OCI-LY7 (cell line): ENCODE data around the gene CLSTN2. TPM values are rescaled to one million over a fixed set of nuclear protein-coding genes. Genes with fewer than 3 reads are reported as not detected.

ENCODE experiments used
- BruUV-seq: library from RNA; stranded (reverse); fragments of 400-500 nt; replicated peaks from 2 replicates; lab custom pipeline; 2021; lab: Mats Ljungman, UMichigan
- CTCF ChIA-PET: fragments of 300-600 bp; sonication (Branson Sonifier 250); formaldehyde crosslinking; loops from one replicate; lab custom pipeline; 2022; ENCODE audit warnings: antibody characterized with exemption; ENCODE audit not compliant: unreplicated experiment; lab: Charles Lee
- POLR2A ChIA-PET: fragments of 300-600 bp; sonication (Branson Sonifier 250); formaldehyde crosslinking; loops from one replicate; lab custom pipeline; 2022; ENCODE audit warnings: antibody characterized with exemption; lab: Charles Lee
- DNase-seq: peaks from one replicate; pipeline ENCODE4 v3.0.0-alpha.2; 2015; ENCODE audit warnings: low spot score
- H2AFZ ChIP-seq: fragments of 200-600 bp; sonication (generic), shearing (Covaris generic); 2 replicates; pipeline ENCODE4 v1.6.1; 2014; ENCODE audit warnings: mild to moderate bottlenecking, antibody characterized with exemption, low read length, moderate library complexity
- H3K27ac ChIP-seq: fragments of 200-600 bp; sonication (generic); 2 replicates; pipeline ENCODE4 v1.5.1; 2014; ENCODE audit warnings: mixed run types, low read depth, mild to moderate bottlenecking, moderate library complexity, low read length, inconsistent platforms; ENCODE audit not compliant: poor library complexity, severe bottlenecking
- H3K36me3 ChIP-seq: fragments of 200-600 bp; sonication (generic); 2 replicates; pipeline ENCODE4 v1.6.1; 2014; ENCODE audit warnings: mild to moderate bottlenecking, antibody characterized with exemption, low read length, moderate library complexity, mixed read lengths; ENCODE audit not compliant: insufficient read depth
- H3K4me1 ChIP-seq: fragments of 200-600 bp; sonication (generic); 2 replicates; pipeline ENCODE4 v1.5.1; 2014; ENCODE audit warnings: mild to moderate bottlenecking, low read length; ENCODE audit not compliant: insufficient read depth, poor library complexity, severe bottlenecking
- H3K4me2 ChIP-seq: fragments of 200-600 bp; sonication (generic); 2 replicates; pipeline ENCODE4 v1.6.1; 2014; ENCODE audit warnings: mild to moderate bottlenecking, low read length
- H3K4me3 ChIP-seq: fragments of 200-600 bp; sonication (generic); 2 replicates; pipeline ENCODE4 v1.5.1; 2014; ENCODE audit warnings: mild to moderate bottlenecking, low read depth, low read length; ENCODE audit not compliant: poor library complexity, severe bottlenecking
- H3K79me2 ChIP-seq: fragments of 200-600 bp; sonication (generic); 2 replicates; pipeline ENCODE4 v1.6.1; 2016; ENCODE audit warnings: low read depth, mild to moderate bottlenecking, low read length, moderate library complexity, mixed read lengths; ENCODE audit not compliant: insufficient read depth
- H3K9me2 ChIP-seq: fragments of 200-600 bp; sonication (generic); 2 replicates; pipeline ENCODE4 v1.6.1; 2016; ENCODE audit warnings: mild to moderate bottlenecking, low read length, mixed read lengths; ENCODE audit not compliant: insufficient read depth
- H3K9me3 ChIP-seq: fragments of 200-600 bp; sonication (generic); 2 replicates; pipeline ENCODE4 v1.6.1; 2014; ENCODE audit warnings: mild to moderate bottlenecking, mixed run types, low read length, mixed read lengths
- H4K20me1 ChIP-seq: fragments of 200-600 bp; sonication (generic); 2 replicates; pipeline ENCODE4 v1.6.1; 2014; ENCODE audit warnings: mild to moderate bottlenecking, antibody characterized with exemption, low read length, moderate library complexity, mixed read lengths; ENCODE audit not compliant: insufficient read depth
- EZH2phosphoT487 ChIP-seq: fragments of 200-600 bp; sonication (generic); IDR thresholded peaks from 2 replicates; pipeline ENCODE4 v1.6.1; 2018; ENCODE audit warnings: low read depth, borderline replicate concordance, mild to moderate bottlenecking, mixed run types, antibody characterized with exemption, low read length, moderate library complexity, mixed read lengths
- intact Hi-C: fragments of 100-400 bp; cut with micrococcal nuclease; formaldehyde crosslinking; loops from one replicate; pipeline ENCODE4 v1.10.0; 2022; ENCODE audit not compliant: unreplicated experiment
- total RNA-seq, 2 experiments: library from RNA; depleted of rRNA in 1 of 2; stranded (reverse); fragments of >200 nt in 1 of 2; shearing (Covaris generic) in 1 of 2; gene quantifications; 2 replicates each; pipeline ENCODE4 v1.2.3, GENCODE V29; 2014 to 2022
- TF ChIP-seq, protein P1 (sequence below): fragments of 200-600 bp; sonication (generic); conservative IDR thresholded peaks from 2 replicates; pipeline ENCODE4 v1.5.1; 2014; ENCODE audit warnings: mild to moderate bottlenecking, antibody characterized with exemption, low read length, moderate library complexity, mixed read lengths

CLSTN2 gene
- total RNA-seq, 2 experiments from 2014 or later, result not detected

DNA sequence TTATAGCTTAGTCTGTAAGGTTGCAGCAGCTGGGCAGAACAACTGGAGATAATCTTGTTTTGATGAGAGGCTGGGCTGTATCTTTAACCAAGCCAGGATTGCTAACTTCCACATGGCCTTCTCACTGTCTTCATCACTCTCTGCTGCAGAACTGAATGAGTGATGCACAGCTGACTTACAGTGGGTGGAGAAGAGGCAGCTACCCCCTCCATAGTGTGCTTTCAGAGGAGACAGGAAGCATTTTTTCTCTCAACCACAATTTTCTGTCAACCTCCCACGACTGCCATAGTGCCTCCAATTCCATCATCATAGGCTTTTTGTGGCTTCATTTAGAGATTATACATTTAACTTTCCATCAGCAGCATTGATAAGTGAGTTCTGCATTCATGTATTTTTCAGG lies 168.2 kb downstream of the CLSTN2 start:
- Histone ChIP-seq H3K4me2 (no peak overlapping the region), H3K4me3 (no peak overlapping the region), H3K27ac (no peak overlapping the region), H4K20me1 (no peaks in the 10 kb centered on the region), H3K9me3 (no peaks in the 10 kb centered on the region), H3K4me1 (no peaks in the 10 kb centered on the region), H3K9me2 (no peaks in the 10 kb centered on the region), H2AFZ (no peak overlapping the region), H3K79me2 (no peaks in the 10 kb centered on the region), H3K36me3 (no peaks in the 10 kb centered on the region)
- intact Hi-C loops, result no loop called here
- BruUV-seq, result no TSS peak
- TF ChIP-seq, protein P1, sequence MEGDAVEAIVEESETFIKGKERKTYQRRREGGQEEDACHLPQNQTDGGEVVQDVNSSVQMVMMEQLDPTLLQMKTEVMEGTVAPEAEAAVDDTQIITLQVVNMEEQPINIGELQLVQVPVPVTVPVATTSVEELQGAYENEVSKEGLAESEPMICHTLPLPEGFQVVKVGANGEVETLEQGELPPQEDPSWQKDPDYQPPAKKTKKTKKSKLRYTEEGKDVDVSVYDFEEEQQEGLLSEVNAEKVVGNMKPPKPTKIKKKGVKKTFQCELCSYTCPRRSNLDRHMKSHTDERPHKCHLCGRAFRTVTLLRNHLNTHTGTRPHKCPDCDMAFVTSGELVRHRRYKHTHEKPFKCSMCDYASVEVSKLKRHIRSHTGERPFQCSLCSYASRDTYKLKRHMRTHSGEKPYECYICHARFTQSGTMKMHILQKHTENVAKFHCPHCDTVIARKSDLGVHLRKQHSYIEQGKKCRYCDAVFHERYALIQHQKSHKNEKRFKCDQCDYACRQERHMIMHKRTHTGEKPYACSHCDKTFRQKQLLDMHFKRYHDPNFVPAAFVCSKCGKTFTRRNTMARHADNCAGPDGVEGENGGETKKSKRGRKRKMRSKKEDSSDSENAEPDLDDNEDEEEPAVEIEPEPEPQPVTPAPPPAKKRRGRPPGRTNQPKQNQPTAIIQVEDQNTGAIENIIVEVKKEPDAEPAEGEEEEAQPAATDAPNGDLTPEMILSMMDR, result no peak
- no peak for TF ChIP-seq EZH2phosphoT487
- POLR2A ChIA-PET, result no interaction called here
- CTCF ChIA-PET, result no interaction called here
- no peak for DNase-seq

DNA sequence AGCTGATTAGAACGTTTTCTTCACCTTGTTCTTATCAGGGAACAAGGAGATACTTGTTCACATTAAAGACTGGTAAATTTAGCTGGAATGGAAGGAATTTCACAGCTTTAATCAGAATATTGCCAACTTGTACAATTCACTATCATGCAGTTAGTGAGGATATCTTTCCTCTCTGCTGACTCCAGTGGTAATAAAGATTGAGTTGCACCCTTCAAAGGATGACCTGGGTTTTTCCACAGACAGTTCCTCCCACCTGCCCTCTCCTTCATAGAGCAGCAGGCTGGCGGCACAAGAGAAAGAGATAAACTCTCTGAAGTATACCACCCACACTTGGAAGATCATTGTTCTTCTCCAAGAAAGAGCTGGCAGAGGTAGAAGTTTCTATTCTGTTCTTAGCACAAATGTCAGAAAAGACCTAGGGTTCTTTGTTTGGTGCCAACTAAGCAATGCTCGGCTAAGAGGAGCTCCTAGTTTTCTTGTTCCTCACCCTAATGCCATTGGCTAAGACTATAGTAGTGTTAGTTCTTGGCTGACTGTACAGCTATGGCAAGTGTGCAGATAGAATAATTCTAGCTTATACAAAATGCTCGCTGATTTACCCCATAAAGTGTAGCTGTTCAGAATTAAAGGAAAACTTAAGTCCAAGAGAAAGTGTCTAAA lies 169.1 kb downstream of the CLSTN2 start:
- intact Hi-C loops, result no loop called here
- Histone ChIP-seq H3K36me3 (no peaks in the 10 kb centered on the region), H3K4me1 (no peaks in the 10 kb centered on the region), H3K4me2 (no peak overlapping the region), H2AFZ (no peak overlapping the region), H4K20me1 (no peaks in the 10 kb centered on the region), H3K79me2 (no peaks in the 10 kb centered on the region), H3K9me2 (no peaks in the 10 kb centered on the region), H3K4me3 (no peak overlapping the region), H3K9me3 (no peaks in the 10 kb centered on the region), H3K27ac (no peak overlapping the region)
- ChIA-PET POLR2A (no interaction called here), CTCF (no interaction called here)
- TF ChIP-seq, protein P1, result no peak
- no peak for TF ChIP-seq EZH2phosphoT487
- no peak for DNase-seq
- no TSS peak for BruUV-seq

DNA sequence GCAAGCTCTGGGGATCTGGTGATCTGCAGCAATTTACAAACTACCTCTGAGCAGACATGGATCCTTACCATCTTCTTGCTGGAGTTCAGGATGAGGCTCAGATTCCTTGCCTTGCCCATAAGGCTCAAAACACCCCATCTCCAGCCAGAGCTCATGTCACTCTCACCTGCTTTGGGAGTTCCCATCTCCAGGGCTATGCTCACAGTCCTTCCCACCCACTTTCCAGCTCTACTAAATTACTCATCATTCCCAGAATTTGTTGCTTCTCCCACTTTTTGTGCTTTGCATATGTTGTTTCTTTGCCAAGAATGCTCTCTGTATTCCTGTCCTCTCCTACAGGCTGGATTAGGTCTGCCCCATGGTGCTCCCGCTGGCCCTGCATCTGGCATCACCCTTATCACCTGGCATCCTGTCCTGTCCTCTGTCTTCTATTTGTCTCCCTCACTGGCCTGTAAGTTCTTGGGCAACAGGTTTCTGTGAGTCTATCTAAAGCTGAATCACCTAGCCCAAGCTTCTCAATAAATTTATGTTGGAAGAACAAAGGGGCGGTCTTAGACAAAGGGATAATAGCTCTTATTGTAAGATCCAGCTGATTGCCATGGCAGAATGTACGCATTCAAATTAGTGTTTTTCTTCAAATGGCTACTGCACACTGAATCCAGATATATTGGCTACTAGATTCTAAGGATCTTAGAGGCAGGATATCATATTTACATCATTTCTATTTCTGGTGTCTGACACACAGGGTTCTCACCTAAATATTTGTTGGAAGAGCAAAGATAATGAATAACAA lies 179.2 kb downstream of the CLSTN2 start:
- H3K79me2 ChIP-seq, result no peaks in the 10 kb centered on the region
- no peak for TF ChIP-seq EZH2phosphoT487
- TF ChIP-seq, protein P1, result no peak
- no peak for DNase-seq
- H3K36me3 ChIP-seq, result no peaks in the 10 kb centered on the region
- no peak overlapping the region for H3K27ac ChIP-seq
- intact Hi-C loops, result no loop called here
- no peaks in the 10 kb centered on the region for H4K20me1 ChIP-seq
- no peak overlapping the region for H2AFZ ChIP-seq
- H3K9me3 ChIP-seq, result no peaks in the 10 kb centered on the region
- BruUV-seq, result no TSS peak
- H3K4me1 ChIP-seq, result no peaks in the 10 kb centered on the region
- no peaks in the 10 kb centered on the region for H3K9me2 ChIP-seq
- no peak overlapping the region for H3K4me3 ChIP-seq
- ChIA-PET CTCF (no interaction called here), POLR2A (no interaction called here)
- no peak overlapping the region for H3K4me2 ChIP-seq
